Mesendoderm (in vitro differentiated cells): ENCODE data around the gene N4BP2.

ENCODE experiments used
- DNase-seq: peaks from one replicate; pipeline ENCODE4 v3.0.0; 2013
- H2AK5ac ChIP-seq: 2 replicates; pipeline ENCODE4 v1.6.1; 2013; ENCODE audit warnings: low read length, inconsistent platforms
- H2BK120ac ChIP-seq: 2 replicates; pipeline ENCODE4 v1.6.1; 2013; ENCODE audit warnings: low read depth, mild to moderate bottlenecking, low read length, moderate library complexity, mixed read lengths
- H2BK15ac ChIP-seq: replicated peaks from 2 replicates; pipeline ENCODE4 v1.6.1; 2013; ENCODE audit warnings: low read depth, mild to moderate bottlenecking, moderate library complexity
- H2BK5ac ChIP-seq: 2 replicates; pipeline ENCODE4 v1.6.1; 2013; ENCODE audit warnings: low read length, inconsistent platforms
- H3K18ac ChIP-seq: 2 replicates; pipeline ENCODE4 v1.6.1; 2013; ENCODE audit warnings: mild to moderate bottlenecking, low read length, mixed read lengths
- H3K23ac ChIP-seq: one replicate; pipeline ENCODE4 v1.6.1; 2013; ENCODE audit warnings: low read length
- H3K27ac ChIP-seq: 2 replicates; pipeline ENCODE4 v1.5.1; 2013; ENCODE audit warnings: low read depth, mild to moderate bottlenecking, inconsistent platforms, low read length, moderate library complexity
- H3K27me3 ChIP-seq: 2 replicates; pipeline ENCODE4 v1.6.1; 2013; ENCODE audit warnings: low read length, control low read depth, mild to moderate bottlenecking, inconsistent platforms; ENCODE audit not compliant: insufficient read depth, poor library complexity
- H3K36me3 ChIP-seq: 2 replicates; pipeline ENCODE4 v1.6.1; 2013; ENCODE audit warnings: low read length, inconsistent platforms; ENCODE audit not compliant: control insufficient read depth, insufficient read depth
- H3K4ac ChIP-seq: one replicate; pipeline ENCODE4 v1.6.1; 2013; ENCODE audit warnings: low read depth, mild to moderate bottlenecking, low read length, moderate library complexity
- H3K4me1 ChIP-seq: 2 replicates; pipeline ENCODE4 v1.6.1; 2013; ENCODE audit warnings: low read depth, low read length, inconsistent platforms; ENCODE audit not compliant: control insufficient read depth
- H3K4me2 ChIP-seq: 2 replicates; pipeline ENCODE4 v1.6.1; 2013; ENCODE audit warnings: low read length
- H3K4me3 ChIP-seq: 2 replicates; pipeline ENCODE4 v1.5.1; 2013; ENCODE audit warnings: mild to moderate bottlenecking, low read length
- H3K56ac ChIP-seq: one replicate; pipeline ENCODE4 v1.6.1; 2013; ENCODE audit warnings: low read length
- H3K79me1 ChIP-seq: 2 replicates; pipeline ENCODE4 v1.6.1; 2013; ENCODE audit warnings: low read length, inconsistent platforms
- H3K79me2 ChIP-seq: 2 replicates; pipeline ENCODE4 v1.6.1; 2013; ENCODE audit warnings: mild to moderate bottlenecking, low read length; ENCODE audit not compliant: control insufficient read depth, insufficient read depth
- H3K9ac ChIP-seq: 2 replicates; pipeline ENCODE4 v1.6.1; 2013; ENCODE audit warnings: low read length, inconsistent platforms
- H4K5ac ChIP-seq: one replicate; pipeline ENCODE4 v1.6.1; 2013; ENCODE audit warnings: low read length
- H4K8ac ChIP-seq: one replicate; pipeline ENCODE4 v1.6.1; 2013; ENCODE audit warnings: low read depth, mild to moderate bottlenecking, control low read depth, low read length, moderate library complexity
- WGBS: extraction: QIAGEN DNeasy Blood & Tissue Kit; methylation state at CpG from one replicate; pipeline ENCODE4 v1.1.7; 2013; ENCODE audit warnings: low lambda C conversion rate, missing lambda C conversion rate; ENCODE audit not compliant: insufficient coverage; ENCODE audit errors: extremely low coverage; 5-methylcytosine and 5-hydroxymethylcytosine counted together

The N4BP2 gene

DNA sequence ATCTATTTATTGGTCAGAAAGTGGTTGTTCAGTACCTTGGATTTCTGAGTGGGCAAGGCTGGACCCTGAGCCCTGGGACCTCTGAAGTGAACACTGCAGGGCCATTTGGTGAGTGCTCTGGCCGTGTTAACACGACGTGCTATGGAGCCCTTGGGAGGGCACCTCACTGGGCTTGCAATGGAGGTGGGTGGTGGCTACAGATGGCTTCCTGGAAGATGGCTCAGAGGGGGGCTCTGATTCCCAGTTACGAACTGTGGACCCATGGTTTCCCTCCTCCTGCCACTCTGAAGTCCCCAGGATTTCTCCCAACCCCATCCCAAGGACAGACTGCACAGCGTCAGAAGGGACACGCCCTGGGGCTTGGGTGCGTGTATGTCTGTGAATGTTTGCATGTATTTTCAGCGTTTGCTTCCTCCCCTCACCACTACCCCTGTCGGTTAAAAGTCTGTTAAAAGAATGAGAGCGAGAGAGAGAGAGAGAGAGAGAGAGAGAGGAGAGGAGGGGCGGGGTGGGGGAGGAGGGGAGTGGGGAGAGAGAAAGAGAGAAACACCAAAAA, 136.4 kb downstream of the N4BP2 start:
- H3K4me1 ChIP-seq, result peaks cover 13% of the 10 kb centered on the region
- no peak overlapping the region for H2BK15ac ChIP-seq
- H3K4me3 ChIP-seq, result no peak overlapping the region
- no peaks in the 10 kb centered on the region for H3K79me1 ChIP-seq
- no CpG with 5 or more reads among the region's 11 CpGs for WGBS
- no peak overlapping the region for H3K4ac ChIP-seq
- no peak overlapping the region for H2AK5ac ChIP-seq
- H3K79me2 ChIP-seq, result no peaks in the 10 kb centered on the region
- H3K27me3 ChIP-seq, result no peaks in the 10 kb centered on the region
- H4K8ac ChIP-seq, result no peak overlapping the region
- no peak overlapping the region for H3K4me2 ChIP-seq
- no peak for DNase-seq
- no peak overlapping the region for H3K9ac ChIP-seq
- H3K23ac ChIP-seq, result no peak overlapping the region
- H3K56ac ChIP-seq, result peak overlapping the region; percentile 46
- no peak overlapping the region for H2BK120ac ChIP-seq
- H3K36me3 ChIP-seq, result no peaks in the 10 kb centered on the region
- H2BK5ac ChIP-seq, result no peak overlapping the region
- no peak overlapping the region for H3K27ac ChIP-seq
- no peak overlapping the region for H3K18ac ChIP-seq
- H4K5ac ChIP-seq, result peak overlapping the region; percentile 75

- Histone ChIP-seq H3K79me1 (no peaks in the 10 kb centered on the region), H3K4me2 (no peak overlapping the region), H2BK15ac (no peak overlapping the region), H3K27ac (no peak overlapping the region), H2BK5ac (no peak overlapping the region), H3K4ac (no peak overlapping the region), H3K27me3 (no peaks in the 10 kb centered on the region), H3K4me3 (no peak overlapping the region), H3K23ac (no peak overlapping the region), H3K56ac (peak overlapping the region; percentile 54), H3K79me2 (no peaks in the 10 kb centered on the region), H4K8ac (no peak overlapping the region), H3K36me3 (no peaks in the 10 kb centered on the region), H3K9ac (no peak overlapping the region), H2BK120ac (no peak overlapping the region), H3K18ac (no peak overlapping the region), H2AK5ac (no peak overlapping the region), H4K5ac (no peak overlapping the region), H3K4me1 (peaks cover 16% of the 10 kb centered on the region)
- no CpG with 5 or more reads among the region's 7 CpGs for WGBS
- DNase-seq, result no peak
Measured at GRCh38 chr4:40193578-40193977, 136.9 kb downstream of the N4BP2 start.

DNA sequence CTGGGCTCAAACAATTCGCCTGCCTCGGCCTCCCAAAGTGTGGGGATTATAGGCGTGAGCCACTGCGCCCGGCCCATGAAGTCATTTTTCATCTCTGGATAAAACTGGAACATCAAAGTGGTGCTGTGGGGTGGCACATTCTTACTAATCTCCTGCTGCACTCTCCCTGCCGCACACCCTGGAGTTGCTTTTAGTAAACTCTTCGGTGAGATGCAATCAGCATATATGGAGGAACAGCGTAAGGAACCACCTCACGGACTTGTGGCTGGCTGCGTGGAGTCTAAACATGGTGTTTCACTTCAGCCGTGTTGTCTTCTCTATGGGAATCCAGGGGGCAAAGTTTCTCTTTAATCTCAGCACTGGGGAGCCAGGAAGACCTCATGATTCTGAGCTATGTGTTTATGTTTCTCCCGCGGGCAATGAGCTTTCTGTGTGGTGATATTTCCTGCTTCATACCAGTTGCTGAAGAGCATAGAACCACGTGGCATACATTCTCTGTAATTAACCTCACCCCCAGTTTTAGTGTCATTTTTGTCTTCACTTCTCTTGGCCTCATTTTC, 138.0 kb downstream of the N4BP2 start:
- H3K79me2 ChIP-seq, result no peaks in the 10 kb centered on the region
- H3K23ac ChIP-seq, result no peak overlapping the region
- no peak overlapping the region for H3K4me3 ChIP-seq
- DNase-seq, result no peak
- no peak overlapping the region for H3K9ac ChIP-seq
- no peak overlapping the region for H3K4ac ChIP-seq
- no peak overlapping the region for H2AK5ac ChIP-seq
- H3K4me1 ChIP-seq, result peaks cover 16% of the 10 kb centered on the region
- H3K79me1 ChIP-seq, result no peaks in the 10 kb centered on the region
- WGBS, result no CpG with 5 or more reads among the region's 14 CpGs
- no peak overlapping the region for H3K4me2 ChIP-seq
- H3K36me3 ChIP-seq, result no peaks in the 10 kb centered on the region
- H2BK5ac ChIP-seq, result no peak overlapping the region
- H3K27ac ChIP-seq, result no peak overlapping the region
- H4K8ac ChIP-seq, result no peak overlapping the region
- H3K56ac ChIP-seq, result no peak overlapping the region
- no peak overlapping the region for H4K5ac ChIP-seq
- H2BK15ac ChIP-seq, result no peak overlapping the region
- H3K18ac ChIP-seq, result no peak overlapping the region
- H3K27me3 ChIP-seq, result no peaks in the 10 kb centered on the region
- H2BK120ac ChIP-seq, result no peak overlapping the region

DNA sequence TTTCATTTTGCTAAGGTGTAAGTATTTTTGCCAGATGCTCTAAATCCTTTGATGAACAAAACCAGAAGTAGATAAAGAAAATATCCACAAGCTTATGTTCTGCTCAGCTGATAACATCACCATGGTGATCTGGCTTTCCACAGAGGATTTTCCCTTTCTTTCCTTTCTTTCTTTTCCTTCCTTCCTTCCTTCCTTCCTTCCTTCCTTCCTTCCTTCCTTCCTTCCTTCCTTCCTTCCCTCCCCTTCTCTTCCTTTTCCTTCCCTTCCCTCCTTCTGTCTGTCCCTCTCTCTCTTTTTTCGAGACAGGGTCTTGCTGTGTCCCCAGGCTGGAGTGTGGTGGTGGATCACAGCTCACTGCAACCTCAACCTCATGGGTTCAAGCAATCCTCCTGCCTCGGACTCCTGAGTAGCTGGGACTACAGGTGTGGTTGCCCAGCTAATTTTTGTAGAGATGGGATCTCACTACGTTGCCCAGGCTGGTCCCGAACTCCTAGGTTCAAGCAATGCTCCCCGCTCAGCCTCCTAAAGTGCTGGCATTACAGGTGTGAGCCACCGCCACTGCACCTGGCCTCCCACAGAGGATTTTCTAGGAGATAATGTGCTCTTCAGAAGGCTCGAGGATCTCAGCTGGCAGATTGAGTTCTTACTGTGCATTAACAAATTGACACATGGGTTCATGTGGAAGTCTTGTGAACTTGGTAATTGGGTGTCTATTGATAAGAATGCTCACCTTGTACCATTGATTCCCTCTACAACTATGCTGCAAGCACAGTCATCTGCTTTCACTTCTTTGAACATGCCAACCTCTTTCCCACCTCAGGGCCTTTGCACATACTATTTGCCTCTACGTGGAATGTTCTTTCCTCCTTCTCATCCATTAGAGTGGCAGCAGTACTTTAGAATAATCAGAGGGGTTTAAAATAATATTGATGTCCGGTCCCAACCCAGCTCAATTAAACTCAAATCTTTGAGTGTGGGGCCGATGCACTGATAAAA, 138.8 kb downstream of the N4BP2 start:
- Histone ChIP-seq H3K79me1 (no peaks in the 10 kb centered on the region), H3K27ac (no peak overlapping the region), H3K4ac (no peak overlapping the region), H3K18ac (no peak overlapping the region), H3K27me3 (no peaks in the 10 kb centered on the region), H2BK120ac (no peak overlapping the region), H3K9ac (no peak overlapping the region), H3K56ac (no peak overlapping the region), H2BK5ac (no peak overlapping the region), H2BK15ac (no peak overlapping the region), H4K5ac (no peak overlapping the region), H3K23ac (no peak overlapping the region), H3K79me2 (no peaks in the 10 kb centered on the region), H3K4me1 (peaks cover 16% of the 10 kb centered on the region), H3K4me3 (no peak overlapping the region), H4K8ac (no peak overlapping the region), H3K4me2 (no peak overlapping the region), H2AK5ac (no peak overlapping the region), H3K36me3 (no peaks in the 10 kb centered on the region)
- no peak for DNase-seq
- WGBS, result no CpG with 5 or more reads among the region's 10 CpGs

GRCh38 chr4:40196272-40196671, 139.6 kb downstream of the N4BP2 start:
- peaks cover 16% of the 10 kb centered on the region for H3K4me1 ChIP-seq
- H2AK5ac ChIP-seq, result no peak overlapping the region
- H3K18ac ChIP-seq, result no peak overlapping the region
- H3K4me3 ChIP-seq, result no peak overlapping the region
- no peaks in the 10 kb centered on the region for H3K27me3 ChIP-seq
- H3K79me1 ChIP-seq, result no peaks in the 10 kb centered on the region
- no CpG with 5 or more reads among the region's 8 CpGs for WGBS
- no peak overlapping the region for H2BK15ac ChIP-seq
- no peak for DNase-seq
- no peaks in the 10 kb centered on the region for H3K79me2 ChIP-seq
- H3K9ac ChIP-seq, result no peak overlapping the region
- peak overlapping the region; percentile 50 for H3K56ac ChIP-seq
- no peak overlapping the region for H3K4me2 ChIP-seq
- no peak overlapping the region for H2BK5ac ChIP-seq
- no peak overlapping the region for H3K27ac ChIP-seq
- no peaks in the 10 kb centered on the region for H3K36me3 ChIP-seq
- no peak overlapping the region for H3K4ac ChIP-seq
- no peak overlapping the region for H4K8ac ChIP-seq
- no peak overlapping the region for H2BK120ac ChIP-seq
- H3K23ac ChIP-seq, result no peak overlapping the region
- H4K5ac ChIP-seq, result no peak overlapping the region
